NK-92 (cell line): ENCODE measurements around the gene RTL9.

Experiments used
- DNase-seq: peaks from one replicate; lab custom pipeline; 2025; ENCODE audit not compliant: unreplicated experiment; lab: John Stamatoyannopoulos, UW

Gene RTL9

GRCh38 chrX:110341189-110342035 lies 17.2 kb upstream of the RTL9 start:
- no peak for DNase-seq

GRCh38 chrX:110346681-110347080 lies 12.0 kb upstream of the RTL9 start:
- no peak for DNase-seq

- no peak for DNase-seq
Observed at GRCh38 chrX:110359273-110359672, 625 bp downstream of the RTL9 start.

- no peak for DNase-seq
Observed at GRCh38 chrX:110363244-110363643, 4.6 kb downstream of the RTL9 start.

GRCh38 chrX:110373310-110373709 lies 14.7 kb downstream of the RTL9 start:
- no peak for DNase-seq

GRCh38 chrX:110374559-110374958 lies 15.9 kb downstream of the RTL9 start:
- DNase-seq: no peak

GRCh38 chrX:110381216-110381615 lies 22.6 kb downstream of the RTL9 start:
- DNase-seq: no peak

- DNase-seq: no peak
Observed at GRCh38 chrX:110383414-110383813, 24.8 kb downstream of the RTL9 start.

GRCh38 chrX:110384490-110384889 lies 25.8 kb downstream of the RTL9 start:
- DNase-seq: no peak

GRCh38 chrX:110389570-110389969 lies 30.9 kb downstream of the RTL9 start:
- DNase-seq: no peak

- no peak for DNase-seq
Observed at GRCh38 chrX:110391086-110391485, 32.4 kb downstream of the RTL9 start.

- no peak for DNase-seq
Observed at GRCh38 chrX:110394651-110395050, 36.0 kb downstream of the RTL9 start.

- no peak for DNase-seq
Observed at GRCh38 chrX:110395877-110396276, 37.2 kb downstream of the RTL9 start.

GRCh38 chrX:110396735-110397134 lies 38.1 kb downstream of the RTL9 start:
- no peak for DNase-seq

GRCh38 chrX:110397339-110397738 lies 38.7 kb downstream of the RTL9 start:
- DNase-seq: no peak

- no peak for DNase-seq
Observed at GRCh38 chrX:110397904-110398303, 39.3 kb downstream of the RTL9 start.

GRCh38 chrX:110399497-110399896 lies 40.8 kb downstream of the RTL9 start:
- DNase-seq: no peak

- DNase-seq: no peak
Observed at GRCh38 chrX:110399966-110400365, 41.3 kb downstream of the RTL9 start.

GRCh38 chrX:110401135-110401534 lies 42.5 kb downstream of the RTL9 start:
- no peak for DNase-seq

- no peak for DNase-seq
Observed at GRCh38 chrX:110402091-110402849, 43.6 kb downstream of the RTL9 start.

GRCh38 chrX:110402850-110403221 lies 44.2 kb downstream of the RTL9 start:
- no peak for DNase-seq
